GM18951 (cell line): ENCODE measurements around the gene PTS.

Source experiments
- POLR2A ChIP-seq: IDR thresholded peaks from 4 replicates; pipeline ENCODE4 v1.6.1; 2011; ENCODE audit warnings: mild to moderate bottlenecking; ENCODE audit not compliant: insufficient read length, insufficient read depth; ENCODE audit errors: extremely low read depth
- in situ Hi-C: fragments of 300-500 bp; cut with MboI; formaldehyde crosslinking; loops from one replicate; pipeline ENCODE4 v1.12.0; 2022; ENCODE audit warnings: low sequenced_read_pairs, mixed read lengths, inconsistent platforms; ENCODE audit not compliant: unreplicated experiment

The PTS gene

DNA sequence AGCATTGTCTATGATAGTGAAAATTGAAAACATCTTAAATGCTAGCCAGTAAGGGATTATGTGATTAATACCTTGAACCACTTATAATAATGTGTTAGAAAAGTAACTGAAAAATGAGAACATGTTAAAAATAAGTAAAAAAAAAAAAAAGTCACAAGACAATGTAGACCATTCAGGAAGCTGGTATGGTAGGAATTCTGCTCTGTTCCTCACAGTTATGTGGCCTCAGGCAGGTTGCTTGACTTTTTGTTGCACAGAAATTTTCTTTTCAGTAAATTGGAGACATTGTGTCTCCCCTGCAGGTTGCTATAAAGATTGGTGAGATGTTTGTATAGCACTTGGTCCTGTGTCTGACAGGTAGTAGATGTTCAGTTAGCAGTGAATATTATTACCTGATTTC lies 51.7 kb downstream of the PTS start:
- TF ChIP-seq POLR2A = no peak
- in situ Hi-C loops = loop anchor here (25.0 kb wide), 1 partner anchor 1009 kb away; no protein-coding TSS in a partner anchor

DNA sequence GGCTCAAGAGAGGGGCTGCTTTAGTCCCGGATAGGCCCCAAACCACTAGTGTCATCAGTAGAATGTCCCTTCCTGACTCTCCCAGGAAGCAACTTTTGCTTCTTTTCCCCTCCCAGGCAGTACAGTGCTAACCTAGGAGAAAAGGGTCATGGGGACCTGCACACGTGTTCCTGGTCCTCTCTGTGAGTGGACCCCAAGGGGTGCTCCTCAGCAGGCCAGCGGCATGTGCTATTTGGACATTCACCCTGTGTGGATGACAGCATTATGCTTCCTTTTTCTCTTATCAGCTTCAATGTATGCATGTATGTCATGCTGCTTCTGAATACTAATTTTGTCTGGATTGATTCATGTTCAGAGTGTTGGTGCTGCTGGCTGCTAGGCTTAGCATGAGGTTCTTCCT lies 52.6 kb downstream of the PTS start:
- in situ Hi-C loops = loop anchor here (25.0 kb wide), 1 partner anchor 1008 kb away; no protein-coding TSS in a partner anchor
- no peak for TF ChIP-seq POLR2A

DNA sequence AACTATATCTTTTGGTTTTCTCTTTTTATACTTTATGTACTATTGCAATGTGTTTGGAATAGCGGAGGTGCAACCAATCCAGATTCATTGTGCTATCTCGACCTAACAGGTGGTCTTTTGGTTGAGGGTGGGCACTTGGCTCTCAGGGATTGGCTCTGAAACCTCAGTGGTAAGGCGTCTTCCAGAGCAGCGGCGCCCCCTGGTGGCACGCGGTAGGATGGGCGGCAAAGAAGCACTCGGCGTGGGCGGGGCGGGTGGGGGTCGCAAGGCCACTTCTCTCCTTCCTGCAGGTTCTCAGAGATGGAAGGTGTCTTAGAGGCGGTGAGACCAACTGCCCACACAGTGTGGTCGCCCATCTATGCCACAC lies 53.7 kb downstream of the PTS start:
- TF ChIP-seq POLR2A = no peak
- in situ Hi-C loops = loop anchor here (25.0 kb wide), 1 partner anchor 1007 kb away; no protein-coding TSS in a partner anchor

DNA sequence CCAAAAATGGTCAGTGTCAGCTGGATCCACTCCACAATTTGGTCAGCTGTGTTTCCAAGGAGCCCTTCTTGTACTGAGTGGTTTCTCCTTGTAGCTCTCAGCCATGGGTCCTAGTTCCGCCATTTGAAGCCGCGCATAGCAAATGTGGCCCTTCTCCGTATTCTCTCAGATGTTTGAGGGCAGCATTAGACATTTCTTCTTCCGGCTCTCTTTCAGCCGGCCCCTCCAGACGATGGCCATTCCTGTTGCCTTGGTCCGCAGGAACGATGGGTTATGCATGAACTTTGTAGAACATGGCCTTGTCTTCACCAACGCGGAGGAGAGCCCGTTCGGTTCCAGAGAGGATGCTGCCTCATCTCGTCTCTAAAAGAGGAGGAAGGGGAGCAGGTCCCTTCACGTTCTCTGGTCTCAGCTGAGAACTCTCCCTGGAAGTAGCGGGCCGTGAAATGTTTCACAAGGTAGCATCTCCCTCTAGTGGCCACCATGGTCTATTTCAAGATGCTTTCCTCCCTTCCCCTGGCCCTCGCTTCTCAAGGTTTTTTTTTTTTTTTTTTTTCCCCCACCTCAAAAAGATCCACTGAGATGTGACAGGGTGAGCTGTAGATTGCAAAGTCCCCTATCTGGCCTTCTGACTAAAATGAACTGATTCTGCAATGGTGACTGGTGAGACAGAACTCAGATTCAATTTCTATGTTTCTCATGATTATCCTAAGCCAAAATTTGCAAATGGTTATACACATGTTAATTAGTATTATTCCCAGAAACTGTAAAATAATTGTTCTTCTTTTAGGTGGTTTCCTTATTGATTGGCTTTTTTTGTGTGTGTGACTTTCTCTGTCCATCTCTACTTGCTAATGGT lies 54.3 kb downstream of the PTS start:
- no peak for TF ChIP-seq POLR2A
- in situ Hi-C loops = loop anchor here (25.0 kb wide), 1 partner anchor 1007 kb away; no protein-coding TSS in a partner anchor

DNA sequence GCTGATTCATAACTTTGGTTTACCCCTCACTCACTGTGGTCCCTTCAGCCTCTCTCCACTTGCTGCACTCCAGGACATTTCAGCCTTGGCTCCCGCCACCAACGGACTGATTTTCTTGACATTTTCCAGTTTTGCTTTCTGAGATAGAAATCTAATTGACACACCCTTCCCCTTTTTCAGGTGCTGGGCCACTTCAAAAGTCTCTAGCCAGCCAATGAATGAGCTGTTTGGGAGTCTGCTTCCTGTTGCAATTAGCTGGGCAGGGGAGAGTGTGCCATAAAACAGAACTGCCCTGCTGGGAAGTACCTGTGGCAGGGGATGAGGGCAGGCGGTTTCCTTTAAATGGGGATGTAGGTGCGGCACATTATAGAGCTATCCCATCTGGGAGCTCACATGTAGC lies 55.5 kb downstream of the PTS start:
- no peak for TF ChIP-seq POLR2A
- in situ Hi-C loops = loop anchor here (25.0 kb wide), 1 partner anchor 1006 kb away; no protein-coding TSS in a partner anchor
